Adipocyte (in vitro differentiated cells): Measurements from ENCODE around the gene TECR.
"Not testable (repeated sequence)": the region's sequence is repeated elsewhere in the genome, so short reads cannot be mapped to it uniquely, and the experiment has no call there.

ENCODE experiments used
- DNase-seq: peaks from one replicate; pipeline ENCODE4 v3.0.0-alpha.2; 2015; ENCODE audit warnings: low read depth
- H3K27me3 ChIP-seq: replicated peaks from 2 replicates; pipeline ENCODE4 v1.7.0; 2013; ENCODE audit warnings: mild to moderate bottlenecking, low read length, moderate library complexity; ENCODE audit not compliant: control insufficient read depth, insufficient read depth
- H3K36me3 ChIP-seq: 2 replicates; pipeline ENCODE4 v1.7.0; 2013; ENCODE audit warnings: low read length, mild to moderate bottlenecking, moderate library complexity; ENCODE audit not compliant: control insufficient read depth, insufficient read depth, severe bottlenecking
- H3K4me1 ChIP-seq: 2 replicates; pipeline ENCODE4 v1.7.0; 2013; ENCODE audit warnings: mild to moderate bottlenecking, low read length, moderate library complexity; ENCODE audit not compliant: control insufficient read depth, insufficient read depth
- H3K4me3 ChIP-seq: 2 replicates; pipeline ENCODE4 v1.7.0; 2013; ENCODE audit warnings: mild to moderate bottlenecking, low read length, moderate library complexity
- H3K9ac ChIP-seq: 2 replicates; pipeline ENCODE4 v1.7.0; 2013; ENCODE audit warnings: mild to moderate bottlenecking, low read length, moderate library complexity
- H3K9me3 ChIP-seq: 2 replicates; pipeline ENCODE4 v1.7.0; 2013; ENCODE audit warnings: mild to moderate bottlenecking, low read length, moderate library complexity; ENCODE audit not compliant: control insufficient read depth

TECR gene

DNA sequence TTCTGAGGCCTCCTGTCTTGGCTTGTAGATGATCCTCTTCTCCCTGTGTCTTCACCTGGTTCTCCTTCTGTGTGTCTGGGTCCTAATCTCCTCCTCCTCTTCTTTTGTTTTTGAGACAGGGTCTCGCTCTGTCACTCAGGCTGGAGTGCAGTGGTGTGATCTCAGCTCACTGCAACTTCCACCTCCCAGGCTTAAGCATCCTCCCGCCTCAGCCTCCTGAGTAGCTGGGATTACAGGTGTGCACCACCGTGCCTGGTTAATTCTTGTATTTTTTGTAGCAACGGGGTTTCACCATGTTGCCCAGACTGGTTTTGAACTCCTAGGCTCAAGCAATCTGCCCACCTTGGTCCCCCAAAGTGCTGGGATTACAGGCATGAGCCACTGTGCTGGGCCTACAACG is 82.8 kb downstream of the TECR start:
- H3K27me3 ChIP-seq, H3K9ac ChIP-seq, H3K4me1 ChIP-seq, H3K4me3 ChIP-seq, DNase-seq, H3K9me3 ChIP-seq, H3K36me3 ChIP-seq: not testable (repeated sequence)

DNA sequence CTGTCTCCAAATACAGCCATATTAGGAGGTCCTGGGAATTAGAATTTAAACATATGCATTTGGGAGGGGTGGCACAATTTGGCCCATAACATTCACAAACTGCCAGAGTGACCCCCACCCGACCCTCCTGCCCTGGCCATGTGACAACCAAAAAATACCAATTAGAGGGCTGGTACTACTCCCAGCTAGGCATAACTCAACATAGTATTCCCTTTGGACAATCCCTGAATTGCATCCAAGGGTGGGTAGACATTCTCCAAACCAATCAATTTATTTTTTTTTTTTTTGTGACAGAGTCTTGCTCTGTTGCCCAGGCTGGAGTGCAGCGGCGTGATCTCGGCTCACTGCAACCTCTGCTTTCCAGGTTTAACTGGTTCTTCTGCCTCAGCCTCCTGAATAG is 83.3 kb downstream of the TECR start:
- Histone ChIP-seq H3K4me3 (no peak overlapping the region), H3K9ac (no peak overlapping the region)
- DNase-seq = no peak

DNA sequence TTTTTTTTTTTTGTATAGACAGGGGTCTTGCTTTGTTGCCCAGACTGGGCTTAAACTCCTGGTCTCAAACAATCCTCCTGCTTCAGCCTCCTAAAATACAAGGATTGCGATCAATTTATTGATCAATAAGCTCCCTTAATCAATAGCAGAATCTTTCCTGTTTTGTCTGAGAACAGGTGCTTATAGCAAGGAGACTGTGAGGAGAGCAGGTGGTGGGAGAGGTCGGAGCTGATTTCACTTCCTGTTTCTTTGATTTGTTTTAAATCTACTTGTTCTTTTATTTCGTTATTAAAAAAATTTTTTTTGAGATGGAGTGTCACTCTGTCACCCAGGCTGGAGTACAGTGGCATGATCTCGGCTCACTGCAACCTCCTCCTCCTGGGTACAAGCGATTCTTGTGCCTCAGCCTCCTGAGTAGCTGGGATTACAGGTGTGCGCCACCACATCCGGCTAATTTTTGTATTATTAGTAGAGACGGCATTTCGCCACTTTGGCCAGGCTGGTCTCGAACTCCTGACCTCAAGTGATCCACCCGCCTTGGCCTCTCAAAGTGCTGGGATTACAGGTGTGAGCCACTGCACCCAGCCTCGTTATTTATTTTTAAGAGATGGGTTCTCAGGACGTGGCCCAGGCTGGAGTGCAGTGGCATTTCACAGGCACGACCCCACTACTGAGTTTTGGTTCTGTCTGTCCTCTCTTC is 84.2 kb downstream of the TECR start:
- DNase-seq, H3K4me1 ChIP-seq, H3K36me3 ChIP-seq, H3K27me3 ChIP-seq, H3K9me3 ChIP-seq, H3K4me3 ChIP-seq, H3K9ac ChIP-seq: not testable (repeated sequence)

More for the DNA sequence above, 83.3 kb downstream of the TECR start:
- H3K27me3 ChIP-seq = no peaks in the 10 kb centered on the region
- H3K36me3 ChIP-seq = no peaks in the 10 kb centered on the region
- H3K4me1 ChIP-seq = no peaks in the 10 kb centered on the region
- no peaks in the 10 kb centered on the region for H3K9me3 ChIP-seq

DNA sequence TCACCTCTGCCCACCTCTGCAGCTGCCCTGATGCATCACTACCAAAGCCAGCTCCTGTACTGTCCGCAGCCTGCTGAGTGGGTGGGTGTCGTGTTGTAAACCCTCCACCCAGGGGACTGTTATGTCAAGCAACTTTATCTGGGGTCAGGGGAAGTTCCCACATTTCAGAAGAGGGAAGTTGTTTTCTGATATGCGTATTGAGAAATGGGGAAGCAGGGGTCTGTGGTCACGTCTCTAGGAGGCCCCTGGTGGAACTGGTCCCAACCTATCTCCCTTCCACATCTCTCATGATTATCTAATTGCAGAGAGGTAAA is 84.7 kb downstream of the TECR start:
- no peak overlapping the region for H3K9ac ChIP-seq
- H3K4me3 ChIP-seq = no peak overlapping the region
- H3K4me1 ChIP-seq = no peaks in the 10 kb centered on the region
- H3K36me3 ChIP-seq = no peaks in the 10 kb centered on the region
- H3K27me3 ChIP-seq = no peaks in the 10 kb centered on the region
- peaks cover 5% of the 10 kb centered on the region for H3K9me3 ChIP-seq
- no peak for DNase-seq
